HG03064 (cell line): ENCODE results near the gene PRPSAP2.
"Not testable (repeated sequence)": the region's sequence is repeated elsewhere in the genome, so short reads cannot be mapped to it uniquely, and the experiment has no call there.

Source experiments
- ATAC-seq: cut with Tn5 transposase; IDR thresholded peaks from one replicate; pipeline ENCODE4 v1.9.1; 2021; ENCODE audit warnings: low read depth; ENCODE audit not compliant: unreplicated experiment

The PRPSAP2 gene

GRCh38 chr17:18857864-18858566 is at the start of gene PRPSAP2:
PRPSAP2 (plus strand) TSS chr17:18858131; CDS start chr17:18865834, 7,703 bp downstream.
- peak; percentile 43 for ATAC-seq

GRCh38 chr17:18815924-18816323 is 42.0 kb upstream of the PRPSAP2 start:
- ATAC-seq, result not testable (repeated sequence)

- not testable (repeated sequence) for ATAC-seq
Measured at GRCh38 chr17:18816489-18817371, 41.2 kb upstream of the PRPSAP2 start.

GRCh38 chr17:18821430-18821829 is 36.5 kb upstream of the PRPSAP2 start:
- not testable (repeated sequence) for ATAC-seq

- ATAC-seq, result not testable (repeated sequence)
Measured at GRCh38 chr17:18827613-18828012, 30.3 kb upstream of the PRPSAP2 start.

GRCh38 chr17:18848501-18848900 is 9.4 kb upstream of the PRPSAP2 start:
- no peak for ATAC-seq

GRCh38 chr17:18850679-18851078 is 7.3 kb upstream of the PRPSAP2 start:
- ATAC-seq, result no peak

GRCh38 chr17:18851201-18851600 is 6.7 kb upstream of the PRPSAP2 start:
- no peak for ATAC-seq

- ATAC-seq, result no peak
Measured at GRCh38 chr17:18854956-18855355, 3.0 kb upstream of the PRPSAP2 start.

- ATAC-seq, result peak; percentile 55
Measured at GRCh38 chr17:18855831-18856569, 1.9 kb upstream of the PRPSAP2 start.

- no peak for ATAC-seq
Measured at GRCh38 chr17:18856570-18856915, 1.4 kb upstream of the PRPSAP2 start.

GRCh38 chr17:18858567-18859245 is 775 bp downstream of the PRPSAP2 start:
- no peak for ATAC-seq

- ATAC-seq, result no peak
Measured at GRCh38 chr17:18859256-18859655, 1.3 kb downstream of the PRPSAP2 start.

- no peak for ATAC-seq
Measured at GRCh38 chr17:18860161-18860972, 2.4 kb downstream of the PRPSAP2 start.

GRCh38 chr17:18862011-18862410 is 4.1 kb downstream of the PRPSAP2 start:
- no peak for ATAC-seq

- ATAC-seq, result not testable (repeated sequence)
Measured at GRCh38 chr17:18864996-18865395, 7.1 kb downstream of the PRPSAP2 start.

GRCh38 chr17:18866866-18867813 is 9.2 kb downstream of the PRPSAP2 start:
- no peak for ATAC-seq

- ATAC-seq, result no peak
Measured at GRCh38 chr17:18877104-18877645, 19.2 kb downstream of the PRPSAP2 start.
